HEK293 (cell line): ENCODE measurements around the gene CCDC183.

Experiments used
- PRDM1 ChIP-seq: fragments of 450-650 bp; formaldehyde crosslinking; IDR thresholded peaks from 2 replicates; pipeline ENCODE4; 2016; ENCODE audit warnings: missing biosample characterization, missing genetic modification characterization
- ZBTB48 ChIP-seq: fragments of 450-650 bp; formaldehyde crosslinking; IDR thresholded peaks from 2 replicates; pipeline ENCODE4 v1.5.1; 2016; ENCODE audit warnings: missing biosample characterization, missing genetic modification characterization
- ZNF132 ChIP-seq: fragments of 450-650 bp; formaldehyde crosslinking; IDR thresholded peaks from 2 replicates; pipeline ENCODE4 v1.5.1; 2017; ENCODE audit warnings: missing biosample characterization, missing genetic modification characterization, borderline replicate concordance
- ZNF140 ChIP-seq: fragments of 450-650 bp; formaldehyde crosslinking; IDR thresholded peaks from 2 replicates; pipeline ENCODE4 v1.5.1; 2016; ENCODE audit warnings: missing biosample characterization, missing genetic modification characterization
- ZNF501 ChIP-seq: fragments of 450-650 bp; formaldehyde crosslinking; IDR thresholded peaks from 2 replicates; pipeline ENCODE4 v1.5.1; 2016; ENCODE audit warnings: missing biosample characterization, missing genetic modification characterization
- ZNF654 ChIP-seq: fragments of 450-650 bp; formaldehyde crosslinking; IDR thresholded peaks from 2 replicates; pipeline ENCODE4 v1.5.1; 2016; ENCODE audit warnings: low read depth, missing biosample characterization, missing genetic modification characterization
- TF ChIP-seq, protein P1 (sequence below): fragments of 450-650 bp; formaldehyde crosslinking; IDR thresholded peaks from 2 replicates; pipeline ENCODE4 v1.5.1; 2016; ENCODE audit warnings: missing biosample characterization, missing genetic modification characterization
- TF ChIP-seq, protein P2 (sequence below): fragments of 450-650 bp; formaldehyde crosslinking; IDR thresholded peaks from 2 replicates; pipeline ENCODE4 v1.5.0; 2017; ENCODE audit warnings: missing biosample characterization, missing genetic modification characterization, borderline replicate concordance

DNA sequence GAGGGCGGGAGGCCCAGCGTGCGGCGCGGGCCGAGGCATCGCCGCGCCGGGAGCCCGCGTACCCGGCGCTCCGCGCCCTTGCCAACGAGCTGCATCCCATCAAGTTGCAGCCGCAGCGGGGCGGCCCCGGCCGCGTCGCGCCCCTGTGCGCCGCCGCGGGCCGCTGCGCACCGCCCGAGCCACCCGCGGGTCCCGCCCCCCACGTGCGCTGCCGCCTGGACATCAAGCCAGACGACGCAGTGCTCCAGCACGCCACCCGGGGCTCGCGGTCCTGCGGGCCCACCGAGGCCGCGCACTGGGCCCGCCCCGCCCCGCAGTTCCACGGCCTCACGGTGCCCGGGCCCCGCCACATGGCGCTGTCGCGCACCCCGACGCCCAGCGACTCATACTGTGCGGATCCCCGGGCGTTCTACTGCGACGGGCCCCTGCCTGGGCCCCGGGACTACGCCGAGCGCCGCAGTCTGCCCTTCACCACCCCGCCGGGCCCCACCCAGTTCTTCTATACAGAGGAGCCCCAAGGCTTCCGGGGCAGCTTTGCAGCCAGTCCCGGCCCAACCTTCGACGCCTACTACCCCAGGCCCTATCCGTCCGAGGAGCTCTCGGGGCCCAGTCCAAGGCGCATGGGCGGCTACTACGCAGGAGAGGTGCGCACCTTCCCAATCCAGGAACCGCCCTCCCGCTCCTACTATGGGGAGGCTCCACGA, 48.8 kb downstream of the CCDC183 start:
- TF ChIP-seq PRDM1: no peak
- no peak for TF ChIP-seq ZNF654 (tag by site-specific recombination)
- TF ChIP-seq ZNF132 (tag by site-specific recombination): no peak
- TF ChIP-seq, protein P1, sequence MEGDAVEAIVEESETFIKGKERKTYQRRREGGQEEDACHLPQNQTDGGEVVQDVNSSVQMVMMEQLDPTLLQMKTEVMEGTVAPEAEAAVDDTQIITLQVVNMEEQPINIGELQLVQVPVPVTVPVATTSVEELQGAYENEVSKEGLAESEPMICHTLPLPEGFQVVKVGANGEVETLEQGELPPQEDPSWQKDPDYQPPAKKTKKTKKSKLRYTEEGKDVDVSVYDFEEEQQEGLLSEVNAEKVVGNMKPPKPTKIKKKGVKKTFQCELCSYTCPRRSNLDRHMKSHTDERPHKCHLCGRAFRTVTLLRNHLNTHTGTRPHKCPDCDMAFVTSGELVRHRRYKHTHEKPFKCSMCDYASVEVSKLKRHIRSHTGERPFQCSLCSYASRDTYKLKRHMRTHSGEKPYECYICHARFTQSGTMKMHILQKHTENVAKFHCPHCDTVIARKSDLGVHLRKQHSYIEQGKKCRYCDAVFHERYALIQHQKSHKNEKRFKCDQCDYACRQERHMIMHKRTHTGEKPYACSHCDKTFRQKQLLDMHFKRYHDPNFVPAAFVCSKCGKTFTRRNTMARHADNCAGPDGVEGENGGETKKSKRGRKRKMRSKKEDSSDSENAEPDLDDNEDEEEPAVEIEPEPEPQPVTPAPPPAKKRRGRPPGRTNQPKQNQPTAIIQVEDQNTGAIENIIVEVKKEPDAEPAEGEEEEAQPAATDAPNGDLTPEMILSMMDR (tag by site-specific recombination): no peak
- TF ChIP-seq ZBTB48 (tag by site-specific recombination): no peak
- no peak for TF ChIP-seq ZNF501 (tag by site-specific recombination)
- TF ChIP-seq ZNF140 (tag by site-specific recombination): no peak
- TF ChIP-seq, protein P2, sequence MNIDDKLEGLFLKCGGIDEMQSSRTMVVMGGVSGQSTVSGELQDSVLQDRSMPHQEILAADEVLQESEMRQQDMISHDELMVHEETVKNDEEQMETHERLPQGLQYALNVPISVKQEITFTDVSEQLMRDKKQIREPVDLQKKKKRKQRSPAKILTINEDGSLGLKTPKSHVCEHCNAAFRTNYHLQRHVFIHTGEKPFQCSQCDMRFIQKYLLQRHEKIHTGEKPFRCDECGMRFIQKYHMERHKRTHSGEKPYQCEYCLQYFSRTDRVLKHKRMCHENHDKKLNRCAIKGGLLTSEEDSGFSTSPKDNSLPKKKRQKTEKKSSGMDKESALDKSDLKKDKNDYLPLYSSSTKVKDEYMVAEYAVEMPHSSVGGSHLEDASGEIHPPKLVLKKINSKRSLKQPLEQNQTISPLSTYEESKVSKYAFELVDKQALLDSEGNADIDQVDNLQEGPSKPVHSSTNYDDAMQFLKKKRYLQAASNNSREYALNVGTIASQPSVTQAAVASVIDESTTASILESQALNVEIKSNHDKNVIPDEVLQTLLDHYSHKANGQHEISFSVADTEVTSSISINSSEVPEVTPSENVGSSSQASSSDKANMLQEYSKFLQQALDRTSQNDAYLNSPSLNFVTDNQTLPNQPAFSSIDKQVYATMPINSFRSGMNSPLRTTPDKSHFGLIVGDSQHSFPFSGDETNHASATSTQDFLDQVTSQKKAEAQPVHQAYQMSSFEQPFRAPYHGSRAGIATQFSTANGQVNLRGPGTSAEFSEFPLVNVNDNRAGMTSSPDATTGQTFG (tag by site-specific recombination): no peak
